Measurements from ENCODE around the gene SAMD10. TPM values are rescaled to one million over a fixed set of nuclear protein-coding genes. Genes with fewer than 3 reads are reported as not detected.
A peak's percentile ranks its signal among the peaks of the same experiment; 100 is the strongest.
"Not testable (repeated sequence)": the region's sequence is repeated elsewhere in the genome, so short reads cannot be mapped to it uniquely, and the experiment has no call there.

SAMD10 gene
- total and polyA plus RNA-seq, 12 donors = 3.4 to 8.8 (median 4.0) TPM

GRCh38 chr20:63973160-63973479 lies 6.3 kb downstream of the SAMD10 start:
- TF ChIP-seq CTCF (IDR thresholded peaks at IDR 0.05) = no peak
- WGBS, 2 donors = 90 to 93% methylated on average over 3 of the region's 3 CpGs
- no peaks in the 10 kb centered on the region for H3K9me3 ChIP-seq
- peaks cover 13 to 51% (median 45%) of the 10 kb centered on the region in 9 donors for H3K4me1 ChIP-seq
- DNase-seq (no peak), ATAC-seq (no peak)
- H3K27me3 ChIP-seq = no peaks in the 10 kb centered on the region
- intact Hi-C loops (cut with DNase I) = loop anchor here in 8 of 10 donors (2.0 to 10.0 kb wide), 8 partner anchors 61 to 436 kb away; partner anchors contain the start of gene PTK6 (in 4 of the 8)
- no peak overlapping the region for H3K4me3 ChIP-seq
- peaks cover 0 to 9% (median 0%) of the 10 kb centered on the region in 9 donors for H3K36me3 ChIP-seq
- peak overlapping the region in 5 of 10 donors; percentile 29 to 67 (median 61) for H3K27ac ChIP-seq

GRCh38 chr20:63972312-63973159 lies 6.9 kb downstream of the SAMD10 start:
- peak in 7 of 8 donors; percentile 5 to 78 (median 24) for ATAC-seq
- peak overlapping the region in 1 of 10 donors; percentile 16 for H3K4me3 ChIP-seq
- intact Hi-C loops (cut with DNase I) = loop anchor here in 8 of 10 donors (2.0 to 10.0 kb wide), 8 partner anchors 60 to 435 kb away; partner anchors contain the start of gene PTK6 (in 4 of the 8)

GRCh38 chr20:63971960-63972311 lies 7.5 kb downstream of the SAMD10 start:
- not testable (repeated sequence) for H3K27me3 ChIP-seq, H3K9me3 ChIP-seq, DNase-seq, ATAC-seq
- intact Hi-C loops (cut with DNase I) = loop anchor here in 8 of 10 donors (2.0 to 10.0 kb wide), 8 partner anchors 60 to 435 kb away; partner anchors contain the start of gene PTK6 (in 4 of the 8)
- 70 to 73% methylated on average over 10 of the region's 10 CpGs for WGBS, 2 donors
- H3K36me3 ChIP-seq = peaks cover 0 to 15% (median 0%) of the 10 kb centered on the region in 9 donors
- H3K4me1 ChIP-seq = peaks cover 13 to 54% (median 38%) of the 10 kb centered on the region in 9 donors
- H3K27ac ChIP-seq = peak overlapping the region; percentile 5 to 67 (median 50)
- H3K4me3 ChIP-seq = peak overlapping the region in 1 of 10 donors; percentile 16

More at GRCh38 chr20:63972312-63973159, 6.9 kb downstream of the SAMD10 start:
- Histone ChIP-seq H3K4me1 (peaks cover 13 to 54% (median 40%) of the 10 kb centered on the region in 9 donors), H3K36me3 (peaks cover 0 to 9% (median 0%) of the 10 kb centered on the region in 9 donors), H3K27me3 (no peaks in the 10 kb centered on the region), H3K27ac (peak overlapping the region; percentile 5 to 67 (median 50)), H3K9me3 (no peaks in the 10 kb centered on the region)
- peak; percentile 23 to 55 for DNase-seq
- 59 to 66% methylated on average over 18 of the region's 18 CpGs for WGBS, 2 donors
- TF ChIP-seq CTCF (IDR thresholded peaks at IDR 0.05) = no peak

GRCh38 chr20:63970714-63971431 lies 8.6 kb downstream of the SAMD10 start:
- no peak for TF ChIP-seq CTCF (IDR thresholded peaks at IDR 0.05)
- Histone ChIP-seq H3K4me1 (peaks cover 13 to 54% (median 38%) of the 10 kb centered on the region in 9 donors), H3K27me3 (no peaks in the 10 kb centered on the region), H3K36me3 (peaks cover 0 to 23% (median 4%) of the 10 kb centered on the region in 9 donors), H3K4me3 (no peak overlapping the region), H3K9me3 (no peaks in the 10 kb centered on the region), H3K27ac (peak overlapping the region in 4 of 10 donors; percentile 32 to 70 (median 68))
- DNase-seq = no peak
- WGBS, 2 donors = 91 to 95% methylated on average over 5 of the region's 5 CpGs
- intact Hi-C loops (cut with DNase I) = loop anchor here in 8 of 10 donors (5.0 to 10.0 kb wide), 7 partner anchors 59 to 434 kb away; partner anchors contain the start of gene PTK6 (in 4 of the 8)
- ATAC-seq = no peak

Data from heart right ventricle (tissue), 16 donors.